Measurements from ENCODE around the gene CDK19.

DNA sequence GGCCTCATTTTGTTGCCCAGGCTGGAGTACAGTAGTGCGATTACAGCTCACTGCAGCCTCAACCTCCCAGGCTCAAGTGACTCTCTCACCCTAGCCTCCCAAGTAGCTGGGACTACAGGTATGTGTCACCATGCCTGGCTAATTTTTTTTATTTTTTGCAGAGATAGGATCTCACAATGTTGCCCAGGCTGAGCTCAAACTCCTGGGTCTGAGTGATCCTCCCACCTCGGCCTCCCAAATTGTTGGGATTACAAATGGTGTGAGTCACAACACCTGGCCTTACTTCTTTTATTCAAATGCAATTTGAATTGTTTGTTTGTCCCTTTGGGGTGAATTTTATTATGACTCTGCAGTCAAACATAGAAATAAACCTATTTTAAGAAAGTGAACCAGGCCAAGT, 207.1 kb downstream of the CDK19 start:
- TF ChIP-seq, protein P1, sequence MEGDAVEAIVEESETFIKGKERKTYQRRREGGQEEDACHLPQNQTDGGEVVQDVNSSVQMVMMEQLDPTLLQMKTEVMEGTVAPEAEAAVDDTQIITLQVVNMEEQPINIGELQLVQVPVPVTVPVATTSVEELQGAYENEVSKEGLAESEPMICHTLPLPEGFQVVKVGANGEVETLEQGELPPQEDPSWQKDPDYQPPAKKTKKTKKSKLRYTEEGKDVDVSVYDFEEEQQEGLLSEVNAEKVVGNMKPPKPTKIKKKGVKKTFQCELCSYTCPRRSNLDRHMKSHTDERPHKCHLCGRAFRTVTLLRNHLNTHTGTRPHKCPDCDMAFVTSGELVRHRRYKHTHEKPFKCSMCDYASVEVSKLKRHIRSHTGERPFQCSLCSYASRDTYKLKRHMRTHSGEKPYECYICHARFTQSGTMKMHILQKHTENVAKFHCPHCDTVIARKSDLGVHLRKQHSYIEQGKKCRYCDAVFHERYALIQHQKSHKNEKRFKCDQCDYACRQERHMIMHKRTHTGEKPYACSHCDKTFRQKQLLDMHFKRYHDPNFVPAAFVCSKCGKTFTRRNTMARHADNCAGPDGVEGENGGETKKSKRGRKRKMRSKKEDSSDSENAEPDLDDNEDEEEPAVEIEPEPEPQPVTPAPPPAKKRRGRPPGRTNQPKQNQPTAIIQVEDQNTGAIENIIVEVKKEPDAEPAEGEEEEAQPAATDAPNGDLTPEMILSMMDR (optimal IDR thresholded peaks at IDR 0.05 in 1 of 3, IDR thresholded peaks at IDR 0.05 in 1 of 3, conservative IDR thresholded peaks at IDR 0.05 in 1 of 3; ENCODE audit: extremely low read depth in 1 of 3, insufficient read depth in 2 of 3, low read length in 3 of 3) = no peak
- no peak for TF ChIP-seq EZH2 (IDR thresholded peaks at IDR 0.05; ENCODE audit: low read length)
